ENCODE results near the gene CLPTM1. TPM values are rescaled to one million over a fixed set of nuclear protein-coding genes. Genes with fewer than 3 reads are reported as not detected.

Gene CLPTM1
- total RNA-seq, 1 experiment from 2014 or later: 44.9 TPM

DNA sequence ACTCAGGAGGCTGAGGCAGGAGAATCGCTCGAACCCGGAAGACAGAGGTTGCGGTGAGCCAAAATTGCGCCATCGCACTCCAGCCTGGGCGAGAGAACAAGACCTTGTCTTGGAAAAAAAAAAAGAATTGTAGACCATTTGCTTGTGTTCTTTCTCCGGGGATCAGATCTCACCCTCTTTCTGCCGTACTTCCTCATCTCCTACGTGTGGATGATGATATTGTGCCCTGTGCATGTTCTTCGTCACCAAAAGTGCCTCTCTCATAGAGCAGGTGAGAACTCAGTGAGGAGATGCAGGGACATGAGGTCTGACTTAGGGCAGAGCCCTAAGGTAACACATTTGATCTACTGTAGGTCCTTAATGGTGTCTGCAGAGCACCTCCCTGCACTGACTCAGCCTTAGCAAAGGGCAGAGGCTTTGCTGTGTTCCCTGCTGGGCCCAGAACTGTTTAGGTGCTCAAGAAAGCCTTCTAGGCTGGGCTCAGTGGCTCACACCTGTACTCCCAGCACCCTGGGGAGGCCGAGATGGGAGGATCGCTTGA lies 8.1 kb upstream of the CLPTM1 start:
- Histone ChIP-seq H2AFZ (ENCODE audit: low read length) (no peak overlapping the region), H3K4me2 (ENCODE audit: low read length) (no peak overlapping the region), H3K4me3 (ENCODE audit: low read length) (no peak overlapping the region), H3K79me2 (ENCODE audit: low read length) (no peaks in the 10 kb centered on the region), H3F3A (ENCODE audit: low read length, unreplicated experiment) (no peaks in the 10 kb centered on the region), H3K27ac (ENCODE audit: low read length) (no peak overlapping the region), H3K4me1 (ENCODE audit: insufficient read depth, low read length) (no peaks in the 10 kb centered on the region), H3K9me3 (ENCODE audit: low read length) (no peaks in the 10 kb centered on the region), H3K36me3 (ENCODE audit: low read depth, low read length) (no peaks in the 10 kb centered on the region), H3K27me3 (ENCODE audit: low read length) (no peaks in the 10 kb centered on the region), H3K9ac (ENCODE audit: low read length) (no peak overlapping the region), H3K9me2 (replicated peaks; ENCODE audit: low read length) (no peaks in the 10 kb centered on the region), H4K20me1 (ENCODE audit: low read length) (no peaks in the 10 kb centered on the region)
- no TSS peak for BruUV-seq (replicated peaks)
- intact Hi-C loops (cut with micrococcal nuclease): no loop called here
- TF ChIP-seq CTCF (conservative IDR thresholded peaks at IDR 0.05; ENCODE audit: low read depth, low read length) (no peak), EZH2phosphoT487 (IDR thresholded peaks at IDR 0.05; ENCODE audit: borderline replicate concordance, low read length) (no peak), EZH2 (IDR thresholded peaks at IDR 0.05; ENCODE audit: low read length, unreplicated experiment) (no peak)
- ATAC-seq (no peak), DNase-seq (no peak)
- ChIA-PET CTCF (no interaction called here), POLR2A (ENCODE audit: unreplicated experiment) (no interaction called here)

DNA sequence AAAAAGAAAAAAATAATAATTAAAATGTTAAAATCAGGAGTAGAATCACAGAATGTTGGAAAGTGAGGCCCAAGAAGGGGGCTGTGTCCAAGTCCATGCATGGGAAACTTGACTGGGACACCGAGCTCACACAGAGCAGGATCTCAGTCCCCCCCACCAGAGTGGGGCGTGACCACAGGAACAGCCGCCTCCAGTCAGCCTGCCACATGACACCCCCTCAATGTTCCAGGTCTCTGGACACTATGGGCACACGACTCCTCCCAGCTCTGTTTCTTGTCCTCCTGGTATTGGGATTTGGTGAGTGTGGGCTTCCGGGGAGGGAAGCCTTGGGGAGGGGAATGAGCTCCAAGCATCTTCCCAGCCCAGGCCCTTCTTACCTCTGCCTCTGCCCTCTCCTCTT lies 6.9 kb upstream of the CLPTM1 start:
- no peak overlapping the region for H3K27ac ChIP-seq (ENCODE audit: low read length)
- BruUV-seq (replicated peaks): no TSS peak
- no peaks in the 10 kb centered on the region for H3K9me3 ChIP-seq (ENCODE audit: low read length)
- POLR2A ChIA-PET (ENCODE audit: unreplicated experiment): no interaction called here
- H3K9ac ChIP-seq (ENCODE audit: low read length): no peak overlapping the region
- H3K4me2 ChIP-seq (ENCODE audit: low read length): no peak overlapping the region
- CTCF ChIA-PET: no interaction called here
- H3K9me2 ChIP-seq (replicated peaks; ENCODE audit: low read length): no peaks in the 10 kb centered on the region
- no peaks in the 10 kb centered on the region for H3K27me3 ChIP-seq (ENCODE audit: low read length)
- H3K36me3 ChIP-seq (ENCODE audit: low read depth, low read length): no peaks in the 10 kb centered on the region
- intact Hi-C loops (cut with micrococcal nuclease): no loop called here
- TF ChIP-seq EZH2 (IDR thresholded peaks at IDR 0.05; ENCODE audit: low read length, unreplicated experiment): no peak
- TF ChIP-seq EZH2phosphoT487 (IDR thresholded peaks at IDR 0.05; ENCODE audit: borderline replicate concordance, low read length): no peak
- no peak for TF ChIP-seq CTCF (conservative IDR thresholded peaks at IDR 0.05; ENCODE audit: low read depth, low read length)
- no peaks in the 10 kb centered on the region for H3F3A ChIP-seq (ENCODE audit: low read length, unreplicated experiment)
- H3K4me1 ChIP-seq (ENCODE audit: insufficient read depth, low read length): no peaks in the 10 kb centered on the region
- H3K4me3 ChIP-seq (ENCODE audit: low read length): no peak overlapping the region
- no peaks in the 10 kb centered on the region for H4K20me1 ChIP-seq (ENCODE audit: low read length)
- H3K79me2 ChIP-seq (ENCODE audit: low read length): no peaks in the 10 kb centered on the region
- ATAC-seq (no peak), DNase-seq (no peak)
- H2AFZ ChIP-seq (ENCODE audit: low read length): no peak overlapping the region

DNA sequence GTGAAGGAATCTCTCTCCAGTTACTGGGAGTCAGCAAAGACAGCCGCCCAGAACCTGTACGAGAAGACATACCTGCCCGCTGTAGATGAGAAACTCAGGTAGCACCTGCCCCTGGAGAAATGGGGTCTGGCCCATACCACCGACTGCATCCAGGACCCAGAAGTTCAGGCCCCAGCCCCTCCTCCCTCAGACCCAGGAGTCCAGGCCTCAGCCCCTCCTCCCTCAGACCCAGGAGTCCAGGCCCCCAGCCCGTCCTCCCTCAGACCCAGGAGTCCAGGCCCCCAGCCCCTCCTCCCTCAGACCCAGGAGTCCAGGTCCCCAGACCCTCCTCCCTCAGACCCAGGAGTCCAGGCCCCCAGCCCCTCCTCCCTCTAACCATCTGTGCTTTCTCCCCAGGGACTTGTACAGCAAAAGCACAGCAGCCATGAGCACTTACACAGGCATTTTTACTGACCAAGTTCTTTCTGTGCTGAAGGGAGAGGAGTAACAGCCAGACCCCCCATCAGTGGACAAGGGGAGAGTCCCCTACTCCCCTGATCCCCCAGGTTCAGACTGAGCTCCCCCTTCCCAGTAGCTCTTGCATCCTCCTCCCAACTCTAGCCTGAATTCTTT lies 6.3 kb upstream of the CLPTM1 start:
- H3F3A ChIP-seq (ENCODE audit: low read length, unreplicated experiment): no peaks in the 10 kb centered on the region
- intact Hi-C loops (cut with micrococcal nuclease): no loop called here
- no peak overlapping the region for H3K27ac ChIP-seq (ENCODE audit: low read length)
- H3K79me2 ChIP-seq (ENCODE audit: low read length): no peaks in the 10 kb centered on the region
- DNase-seq: no peak
- H3K36me3 ChIP-seq (ENCODE audit: low read depth, low read length): no peaks in the 10 kb centered on the region
- ChIA-PET POLR2A (ENCODE audit: unreplicated experiment) (no interaction called here), CTCF (no interaction called here)
- TF ChIP-seq CTCF (conservative IDR thresholded peaks at IDR 0.05; ENCODE audit: low read depth, low read length) (no peak), EZH2phosphoT487 (IDR thresholded peaks at IDR 0.05; ENCODE audit: borderline replicate concordance, low read length) (no peak), EZH2 (IDR thresholded peaks at IDR 0.05; ENCODE audit: low read length, unreplicated experiment) (no peak)
- H3K9me2 ChIP-seq (replicated peaks; ENCODE audit: low read length): no peaks in the 10 kb centered on the region
- H3K9ac ChIP-seq (ENCODE audit: low read length): no peak overlapping the region
- no TSS peak for BruUV-seq (replicated peaks)
- no peaks in the 10 kb centered on the region for H4K20me1 ChIP-seq (ENCODE audit: low read length)
- H3K4me1 ChIP-seq (ENCODE audit: insufficient read depth, low read length): no peaks in the 10 kb centered on the region
- no peak overlapping the region for H2AFZ ChIP-seq (ENCODE audit: low read length)
- no peak overlapping the region for H3K4me3 ChIP-seq (ENCODE audit: low read length)
- no peaks in the 10 kb centered on the region for H3K27me3 ChIP-seq (ENCODE audit: low read length)
- ATAC-seq: no peak
- H3K9me3 ChIP-seq (ENCODE audit: low read length): no peaks in the 10 kb centered on the region
- no peak overlapping the region for H3K4me2 ChIP-seq (ENCODE audit: low read length)

All from PC-3 (cell line).